ENCODE measurements around the gene DCUN1D2.

The DCUN1D2 gene

DNA sequence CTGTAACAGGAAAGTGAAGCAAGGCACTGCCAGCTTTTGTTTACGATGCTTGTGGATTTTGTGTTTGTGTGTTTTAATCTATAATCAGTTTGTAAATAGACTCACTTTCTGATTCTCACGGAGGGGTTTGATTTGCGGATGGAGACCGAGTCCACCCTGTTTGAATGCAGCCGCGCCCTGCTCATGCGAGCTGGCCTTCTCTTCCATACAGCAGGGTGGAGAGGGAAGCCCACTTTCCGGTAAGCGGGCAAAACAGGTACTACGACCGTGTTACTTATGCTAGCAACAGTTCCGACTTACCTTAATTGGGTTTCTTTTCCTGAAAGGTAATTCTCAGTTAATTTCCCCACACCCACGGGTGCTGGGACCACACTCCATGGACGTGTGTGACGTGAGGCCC lies 70.3 kb downstream of the DCUN1D2 start:
- no peak for DNase-seq

DNA sequence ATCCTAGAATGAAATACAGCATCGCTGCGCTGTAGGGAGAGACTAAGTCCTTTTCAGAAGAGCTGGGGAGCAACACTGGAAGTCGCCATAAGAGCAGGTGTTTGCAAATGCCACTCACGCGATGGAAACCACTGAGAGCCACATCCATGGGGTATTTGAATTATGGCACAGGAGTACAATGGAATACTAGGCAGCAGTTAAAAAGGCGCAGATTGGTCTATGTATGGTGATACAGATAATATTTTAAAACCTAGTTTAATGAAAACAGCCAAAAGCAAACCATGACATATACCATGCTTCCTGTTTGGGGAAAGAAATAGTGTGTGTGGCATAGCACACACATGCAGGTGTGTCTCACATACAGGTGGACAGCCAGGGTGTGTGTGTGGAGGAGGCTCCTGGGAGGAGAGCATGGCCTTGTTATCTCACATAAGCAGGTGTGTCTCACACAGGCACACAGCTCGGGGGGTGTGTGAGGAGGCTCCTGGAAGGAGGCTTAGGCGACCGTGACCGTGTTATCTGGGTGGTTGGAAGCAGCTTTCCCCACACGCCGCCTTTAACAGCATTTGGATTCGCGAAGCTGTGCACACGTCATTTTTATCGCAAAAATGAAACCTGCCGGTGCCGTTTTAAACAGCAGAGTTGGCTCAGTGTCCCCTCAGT lies 70.8 kb downstream of the DCUN1D2 start:
- no peak for DNase-seq

GRCh38 chr13:113418722-113419049 lies 71.8 kb downstream of the DCUN1D2 start:
- no peak for DNase-seq

DNA sequence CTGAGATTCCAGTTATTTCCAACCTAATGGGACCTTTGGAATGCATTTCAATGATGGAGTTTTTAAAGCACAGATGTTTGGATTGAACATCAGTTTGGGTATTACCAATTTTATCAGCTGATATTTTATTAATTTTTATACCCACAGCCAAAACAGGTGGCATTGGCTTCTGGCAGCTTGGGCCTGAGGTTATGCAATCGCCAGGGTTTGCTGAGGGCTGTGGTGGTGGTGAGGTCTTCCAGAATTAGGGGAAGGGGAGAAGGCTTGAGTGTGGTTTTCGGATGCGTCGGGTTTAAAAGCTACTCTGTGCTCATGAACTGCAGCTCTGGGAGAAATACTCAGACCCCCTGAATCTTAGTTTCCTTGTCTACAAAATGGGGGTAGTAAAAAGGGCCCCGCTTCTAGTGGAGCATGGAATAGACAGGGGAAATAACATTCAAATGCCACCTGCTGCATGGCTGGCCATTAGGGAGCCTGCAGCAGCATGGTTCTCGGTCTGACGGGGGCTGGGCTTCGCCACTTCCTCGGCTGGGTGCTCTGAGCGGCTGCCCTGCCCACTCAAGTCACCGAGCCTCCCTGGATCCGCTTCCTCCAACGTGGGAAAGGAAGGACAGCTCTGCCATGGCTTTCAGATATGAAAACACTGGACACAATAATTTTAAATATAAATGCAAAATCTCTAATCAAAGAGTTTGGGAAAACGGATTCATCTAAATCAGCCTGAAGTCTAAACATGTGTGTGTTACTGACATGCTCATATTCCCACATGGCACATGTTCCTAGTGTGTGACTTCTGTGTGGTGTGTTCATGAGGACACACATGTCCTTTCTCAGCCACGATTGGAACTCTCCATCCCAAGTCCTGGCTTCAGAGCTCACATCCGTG lies 72.4 kb downstream of the DCUN1D2 start:
- no peak for DNase-seq

DNA sequence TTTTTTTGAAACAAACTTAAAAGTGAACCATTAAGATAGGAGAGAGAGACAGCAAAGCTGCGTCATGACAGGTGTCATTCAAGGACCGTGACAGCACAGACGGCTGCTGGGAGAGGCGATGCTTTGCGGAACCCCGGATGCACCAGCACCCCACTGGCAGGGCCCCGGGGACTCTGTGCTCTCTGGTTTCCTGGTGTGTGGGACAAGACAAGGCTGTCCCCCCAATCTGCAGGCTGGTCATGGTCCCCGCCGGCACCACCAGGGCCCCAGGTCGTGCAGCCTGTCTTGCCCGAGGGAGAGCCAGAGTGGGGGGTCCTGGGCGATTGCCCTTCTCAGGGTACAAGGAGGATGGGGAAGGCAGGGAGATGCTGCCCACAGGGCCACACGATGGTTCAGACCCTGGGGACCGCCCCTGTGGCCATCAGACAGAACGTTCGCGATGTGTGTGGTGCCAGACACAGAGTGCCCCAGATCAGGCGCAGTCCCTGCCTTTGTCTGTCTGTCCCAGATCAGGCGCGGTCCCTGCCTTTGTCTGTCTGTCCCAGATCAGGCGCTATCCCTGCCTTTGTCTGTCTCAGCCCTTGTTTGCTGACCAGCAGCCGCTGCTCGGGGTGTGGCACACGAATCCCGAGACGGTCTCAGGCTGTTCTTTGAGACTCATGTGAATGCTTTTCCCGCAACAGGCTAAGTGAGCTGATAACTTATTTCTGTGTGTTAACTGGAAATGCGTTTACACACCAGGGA lies 73.3 kb downstream of the DCUN1D2 start:
- no peak for DNase-seq

DNA sequence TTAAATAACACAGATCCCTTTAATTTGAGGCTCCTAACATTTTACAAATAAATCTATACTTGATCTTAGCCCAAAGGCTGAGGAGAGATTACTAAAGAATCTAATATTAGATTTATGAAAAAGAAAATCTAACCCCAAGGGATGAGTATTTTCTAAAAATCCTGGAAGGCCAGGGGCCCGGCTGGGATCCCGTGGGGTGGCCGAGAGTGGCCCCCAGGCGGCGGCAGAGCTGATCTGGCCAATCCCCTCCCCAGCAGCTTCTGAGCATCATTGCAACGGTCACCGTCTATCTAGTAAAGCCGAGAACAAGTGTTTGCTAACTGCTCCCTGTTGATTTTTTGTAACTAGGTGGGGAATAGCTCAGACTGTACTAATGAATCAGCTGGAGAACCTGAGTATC lies 74.7 kb downstream of the DCUN1D2 start:
- DNase-seq: no peak

GRCh38 chr13:113415032-113415431 lies 75.5 kb downstream of the DCUN1D2 start:
- DNase-seq: no peak

GRCh38 chr13:113414335-113414734 lies 76.2 kb downstream of the DCUN1D2 start:
- no peak for DNase-seq

DNA sequence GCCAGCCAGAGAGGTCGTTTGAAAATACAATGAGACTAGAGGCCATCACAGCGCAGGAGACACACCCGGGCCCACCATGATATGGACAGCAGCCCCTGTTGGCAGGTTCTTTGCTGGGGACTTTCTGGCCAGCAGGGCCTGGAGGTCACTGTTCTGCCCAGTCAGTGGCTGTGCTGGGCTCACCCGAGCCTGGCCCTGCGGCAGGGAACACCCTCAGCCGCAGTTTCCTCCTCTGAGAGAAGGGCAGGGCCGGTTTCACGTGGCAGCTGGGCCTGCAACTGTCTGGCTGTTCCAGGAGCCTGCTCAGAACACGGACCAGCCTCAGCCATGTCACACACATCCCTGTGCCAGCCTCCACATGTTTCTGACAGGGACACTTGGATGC lies 76.6 kb downstream of the DCUN1D2 start:
- no peak for DNase-seq

DNA sequence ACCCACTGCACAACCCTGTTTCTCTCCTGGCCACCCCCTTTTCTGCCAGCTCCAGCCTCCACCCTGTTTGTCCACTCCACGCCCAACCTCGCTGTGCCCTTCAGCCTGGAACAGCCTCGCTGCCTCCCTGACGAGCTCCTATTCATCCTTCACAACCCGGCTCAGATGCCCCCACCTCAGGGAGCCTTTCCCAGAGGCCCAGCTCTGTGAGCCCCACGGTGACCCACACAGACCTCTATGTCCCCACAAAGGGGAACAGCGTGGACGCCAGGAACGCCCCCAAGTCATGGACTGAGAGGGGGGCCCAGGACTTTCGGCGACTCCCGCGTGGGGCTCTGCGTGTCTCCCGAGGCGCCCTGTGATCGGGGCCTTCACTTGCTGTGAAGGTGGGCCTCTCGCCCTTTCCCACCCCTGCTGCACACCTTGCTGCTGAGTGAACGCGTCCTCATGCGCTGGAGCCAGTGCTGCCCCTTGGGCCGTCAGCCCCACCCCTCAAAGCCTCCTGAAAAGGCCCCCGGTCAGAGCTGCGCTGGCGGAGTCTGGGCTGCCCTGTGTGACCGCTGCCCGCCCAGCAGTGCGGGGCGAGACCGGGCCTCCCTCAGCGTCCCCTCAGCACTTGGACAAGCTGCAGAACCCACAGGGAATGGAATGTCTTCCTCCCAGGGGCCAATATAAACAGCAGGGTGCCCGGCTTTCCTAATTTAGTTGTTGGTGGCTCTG lies 77.2 kb downstream of the DCUN1D2 start:
- no peak for DNase-seq

DNA sequence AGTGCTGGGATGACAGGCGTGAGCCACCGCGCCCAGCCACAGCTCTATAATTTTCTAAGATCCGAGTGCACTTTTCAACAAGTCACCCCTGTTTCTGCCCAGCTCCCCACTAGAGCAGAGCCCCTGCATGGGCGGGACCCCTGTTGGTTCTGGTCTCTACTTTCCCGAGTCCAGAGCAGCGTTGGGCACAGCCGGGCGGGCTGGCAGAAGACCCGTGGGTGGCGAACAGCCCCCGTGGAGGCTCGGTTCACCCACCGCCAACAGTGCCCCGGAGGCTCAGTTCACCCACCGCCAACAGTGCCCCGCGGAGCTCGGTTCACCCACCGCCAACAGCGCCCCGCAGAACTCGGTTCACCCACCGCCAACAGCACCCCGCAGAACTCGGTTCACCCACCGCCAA lies 78.1 kb downstream of the DCUN1D2 start:
- no peak for DNase-seq

DNA sequence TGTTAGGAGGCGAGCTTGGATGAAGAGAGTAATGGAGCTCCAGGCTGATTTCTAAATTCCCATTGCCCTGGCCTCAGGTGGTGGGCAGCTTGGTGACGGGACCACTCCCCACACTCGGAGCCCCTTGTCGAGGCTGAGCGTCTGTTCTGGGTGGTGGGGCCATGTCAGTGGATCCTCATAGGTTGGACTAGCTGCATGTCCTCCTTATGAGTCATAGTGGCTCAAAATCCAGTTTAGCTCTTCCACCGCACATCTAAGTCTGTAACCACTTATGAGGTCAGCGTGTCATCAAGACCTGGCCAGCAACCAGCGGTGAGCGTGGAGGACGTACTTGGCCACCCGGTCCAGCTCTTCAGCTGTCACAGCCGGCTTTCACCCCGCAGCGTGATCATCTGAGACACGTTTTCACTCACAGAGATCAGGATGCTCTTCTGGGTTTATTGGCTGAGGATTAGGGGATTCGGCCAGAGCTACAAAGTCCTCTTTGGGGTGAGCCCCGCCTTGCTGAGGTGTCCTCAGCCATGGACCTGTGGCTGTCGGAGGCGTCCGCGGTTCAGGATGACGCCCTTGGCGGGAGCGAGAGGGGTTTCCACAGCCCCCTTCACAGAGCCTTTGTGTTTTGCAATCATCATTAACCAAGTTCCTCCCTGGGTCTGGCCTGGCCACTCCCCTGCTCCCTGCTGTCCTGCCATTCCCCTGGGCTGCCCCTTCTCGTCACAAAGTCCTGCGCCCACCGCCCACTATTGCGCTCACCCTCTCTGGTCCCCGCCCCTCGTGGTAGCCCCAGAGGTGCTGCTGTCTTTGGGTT lies 79.1 kb downstream of the DCUN1D2 start:
- DNase-seq: no peak

- DNase-seq: no peak
These were observed 79.9 kb downstream of the DCUN1D2 start for GRCh38 chr13:113410472-113411201.

DNA sequence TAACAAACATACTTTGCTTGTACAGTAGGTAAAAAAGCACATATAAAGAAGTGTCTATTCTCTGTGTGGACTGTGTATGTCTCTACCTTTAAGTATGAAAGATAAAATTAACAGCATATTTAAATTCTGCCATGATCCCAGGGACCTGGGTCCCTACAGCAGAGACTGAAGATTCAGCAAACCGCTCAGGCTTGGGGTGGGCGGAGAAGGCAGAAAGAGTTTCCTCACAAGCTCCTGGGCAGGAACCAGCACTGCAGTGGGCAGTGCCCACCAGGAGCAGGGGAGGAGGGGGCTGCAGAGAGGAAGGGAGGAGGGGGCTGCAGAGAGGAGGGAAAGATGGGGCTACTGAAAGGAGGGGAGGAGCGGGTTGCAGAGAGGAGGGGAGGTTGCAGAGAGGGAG lies 81.9 kb downstream of the DCUN1D2 start:
- no peak for DNase-seq

DNA sequence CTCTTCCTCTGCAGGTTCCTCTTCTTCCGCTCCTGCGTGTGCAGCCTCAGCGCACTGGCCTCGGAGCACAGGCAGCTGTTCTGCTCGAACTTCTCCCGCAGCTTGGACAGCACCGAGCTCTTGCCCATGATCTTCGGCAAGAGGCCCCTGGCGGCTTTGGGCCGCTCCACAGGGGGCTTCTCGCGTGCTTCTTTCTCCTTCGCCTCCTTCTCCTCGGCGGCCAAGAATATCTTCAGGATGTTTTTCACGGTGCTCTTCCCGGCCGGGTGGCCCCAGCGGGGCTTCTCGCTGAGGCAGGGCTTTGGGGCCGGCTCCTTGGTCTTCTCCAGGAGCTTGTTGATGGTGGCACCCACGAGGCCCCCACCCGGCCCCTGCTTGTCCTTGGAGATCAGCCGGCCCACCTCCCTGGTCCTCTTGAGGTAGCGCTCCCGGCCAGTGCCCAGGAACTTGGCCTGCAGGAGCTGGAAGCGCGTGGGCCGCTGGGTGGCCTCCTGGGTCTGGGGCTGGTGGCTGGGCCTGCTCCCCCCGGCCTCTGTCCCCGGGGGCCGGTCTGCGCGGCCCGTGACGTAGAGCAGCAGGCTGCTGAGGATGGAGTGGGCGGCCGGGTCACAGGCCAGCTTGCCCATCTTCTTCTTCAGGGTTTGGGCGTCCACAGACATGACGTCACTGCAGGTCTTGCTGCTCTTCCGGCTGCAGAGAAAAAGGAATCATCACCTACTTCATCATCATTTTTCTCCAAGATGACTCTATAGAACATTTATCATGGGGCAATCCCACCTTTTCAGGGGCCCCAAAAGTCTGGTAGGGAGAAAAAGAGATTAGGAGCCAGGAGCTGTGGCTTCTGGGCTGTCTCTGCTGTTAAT lies 82.7 kb downstream of the DCUN1D2 start:
- DNase-seq: no peak

DNA sequence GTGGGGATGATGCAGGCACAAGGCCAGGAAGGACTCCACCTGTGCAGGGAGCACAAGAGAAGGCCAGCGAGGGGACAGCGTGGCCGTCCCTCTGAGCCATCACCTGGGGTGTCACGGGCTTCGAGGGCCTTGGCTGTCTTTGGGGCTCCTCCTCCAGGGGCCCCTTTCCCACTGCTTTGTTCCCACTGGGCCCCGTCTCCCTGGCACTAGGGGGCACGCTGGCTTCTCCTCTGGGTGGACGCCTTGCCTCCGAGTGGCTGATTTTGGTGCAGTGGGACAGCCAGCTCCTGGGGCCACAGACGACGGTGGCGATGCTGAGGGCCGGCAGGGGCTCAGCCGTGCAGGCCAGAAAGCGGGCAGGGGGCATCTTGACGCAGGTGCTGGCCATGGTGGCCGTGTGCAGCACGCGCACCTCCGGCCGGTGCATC lies 83.4 kb downstream of the DCUN1D2 start:
- no peak for DNase-seq

DNA sequence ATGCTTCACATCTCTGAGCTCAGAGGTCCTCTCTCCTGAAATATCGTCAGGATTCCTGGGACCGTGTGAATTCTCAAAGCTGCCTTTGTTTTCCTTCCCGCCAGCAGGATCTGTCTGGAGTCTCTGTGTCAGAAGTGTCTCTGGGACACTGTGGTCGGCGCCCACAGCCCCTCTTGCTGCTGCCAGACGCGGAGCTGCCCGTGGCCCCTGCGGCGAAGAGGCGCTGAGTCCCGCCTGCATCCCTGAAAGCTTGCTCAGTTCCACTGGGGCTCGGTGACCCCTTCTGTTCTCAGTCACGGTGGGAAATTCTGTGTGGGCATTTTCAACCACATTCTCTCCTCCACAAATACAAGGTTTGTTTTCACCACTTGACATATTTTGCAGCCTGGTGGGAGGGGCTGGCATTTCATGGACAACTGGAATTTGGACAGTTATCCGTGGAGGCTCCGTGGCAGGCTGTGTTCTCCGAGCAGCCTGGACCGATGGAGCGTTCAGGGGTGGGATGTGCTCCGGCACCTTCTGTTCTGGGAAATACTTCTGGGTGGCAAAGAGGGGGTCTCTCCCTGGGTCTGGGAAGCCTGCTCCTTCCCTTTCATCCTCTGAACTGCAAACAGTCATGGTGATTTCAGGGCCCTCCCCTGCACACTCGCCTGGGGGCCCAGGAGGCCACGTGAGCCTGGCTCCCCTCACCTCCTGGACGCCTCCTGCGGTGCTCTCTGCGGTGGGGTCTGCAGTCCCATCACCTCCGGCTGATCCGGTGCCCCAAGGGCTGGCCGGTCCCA lies 84.0 kb downstream of the DCUN1D2 start:
- DNase-seq: no peak

Data from OCI-M1 (cell line).